Raji (cell line): Measurements from ENCODE around the gene MPRIP.

Experiments used
- POLR2A ChIP-seq: IDR thresholded peaks from 2 replicates; pipeline ENCODE4 v1.6.1; 2011; ENCODE audit warnings: low read depth, low read length, control low read depth; ENCODE audit not compliant: insufficient read depth

MPRIP gene

DNA sequence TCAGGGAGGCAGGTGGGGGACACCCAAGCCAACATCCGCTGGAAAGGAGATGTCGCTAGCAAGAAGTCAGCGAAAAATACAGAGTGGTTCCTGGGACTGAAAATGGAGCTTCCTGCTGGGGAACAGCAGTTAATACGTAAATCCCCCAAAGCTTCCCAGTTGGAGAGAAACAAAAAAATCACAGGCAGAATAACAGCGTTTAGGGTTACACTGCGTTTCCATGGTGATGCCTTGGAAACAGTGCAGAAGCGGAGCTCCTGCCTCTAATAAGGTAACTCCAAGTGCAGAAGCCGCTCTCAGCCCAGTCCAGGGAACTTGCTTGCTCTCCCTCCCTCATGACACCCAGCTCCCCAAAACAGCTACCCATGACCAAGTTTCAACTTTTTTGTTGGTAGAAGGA is 90.5 kb downstream of the MPRIP start:
- TF ChIP-seq POLR2A: no peak

DNA sequence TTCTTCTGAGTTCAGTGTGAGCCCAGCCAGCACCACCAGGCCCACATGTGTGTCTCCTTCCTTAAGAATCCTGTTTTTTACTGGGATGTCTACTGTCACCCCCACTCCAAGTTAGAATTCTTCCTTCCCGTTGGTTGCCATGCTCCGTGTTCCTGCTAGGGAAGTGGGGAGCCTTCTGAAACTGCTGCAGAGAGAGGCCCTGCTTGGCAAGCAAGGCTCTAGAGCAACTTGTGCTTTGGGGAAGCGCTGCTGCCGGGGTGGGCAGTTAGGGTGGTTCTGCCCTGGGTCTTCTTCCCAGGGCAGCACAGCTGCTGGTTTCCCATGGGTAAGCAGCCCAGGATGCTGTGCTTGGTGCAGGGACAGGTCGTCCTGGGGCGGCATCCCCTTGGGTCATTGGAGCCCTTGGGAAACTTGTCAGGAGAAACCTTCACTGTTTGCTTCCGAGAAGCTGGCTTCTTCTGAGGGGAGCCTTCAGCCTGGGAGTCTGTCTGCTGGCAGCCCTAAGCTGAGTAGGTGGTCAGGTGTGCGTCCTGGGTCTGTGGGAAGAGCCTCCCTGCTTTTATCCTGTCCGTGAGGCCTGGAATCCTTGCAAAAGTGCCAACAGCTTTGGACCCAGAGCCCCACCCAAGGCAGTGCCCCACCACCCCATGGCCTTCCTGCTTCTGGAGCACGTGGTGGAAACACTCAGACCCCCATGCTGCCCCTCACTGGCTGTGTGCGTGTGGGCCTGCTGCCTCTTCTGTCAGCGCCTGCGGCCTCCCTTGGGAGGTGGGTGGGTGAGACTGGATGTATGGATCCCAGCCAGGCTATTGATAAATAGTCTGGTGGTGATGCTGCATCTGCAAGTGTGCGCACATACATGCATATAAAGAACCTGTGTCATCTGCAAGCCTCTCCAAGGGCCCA is 92.0 kb downstream of the MPRIP start:
- no peak for TF ChIP-seq POLR2A

DNA sequence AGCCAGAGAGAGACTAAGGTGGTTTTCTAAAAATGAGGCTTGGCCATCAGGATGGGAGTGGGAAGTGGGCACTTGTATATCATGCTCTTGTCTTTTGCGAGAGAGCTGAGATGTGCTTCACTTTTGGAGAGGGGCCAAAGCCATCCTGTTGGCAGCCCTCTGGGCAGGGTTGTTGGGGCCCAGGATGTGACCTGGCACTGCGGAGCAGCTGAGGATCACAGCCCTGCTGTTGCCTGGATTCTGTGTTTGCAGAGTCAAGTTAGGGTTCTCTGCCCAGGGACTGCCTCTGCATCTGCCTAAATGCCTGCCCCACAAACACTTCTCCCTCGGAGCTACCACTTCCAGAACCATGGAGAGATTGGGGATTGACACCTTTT is 92.7 kb downstream of the MPRIP start:
- TF ChIP-seq POLR2A: no peak

DNA sequence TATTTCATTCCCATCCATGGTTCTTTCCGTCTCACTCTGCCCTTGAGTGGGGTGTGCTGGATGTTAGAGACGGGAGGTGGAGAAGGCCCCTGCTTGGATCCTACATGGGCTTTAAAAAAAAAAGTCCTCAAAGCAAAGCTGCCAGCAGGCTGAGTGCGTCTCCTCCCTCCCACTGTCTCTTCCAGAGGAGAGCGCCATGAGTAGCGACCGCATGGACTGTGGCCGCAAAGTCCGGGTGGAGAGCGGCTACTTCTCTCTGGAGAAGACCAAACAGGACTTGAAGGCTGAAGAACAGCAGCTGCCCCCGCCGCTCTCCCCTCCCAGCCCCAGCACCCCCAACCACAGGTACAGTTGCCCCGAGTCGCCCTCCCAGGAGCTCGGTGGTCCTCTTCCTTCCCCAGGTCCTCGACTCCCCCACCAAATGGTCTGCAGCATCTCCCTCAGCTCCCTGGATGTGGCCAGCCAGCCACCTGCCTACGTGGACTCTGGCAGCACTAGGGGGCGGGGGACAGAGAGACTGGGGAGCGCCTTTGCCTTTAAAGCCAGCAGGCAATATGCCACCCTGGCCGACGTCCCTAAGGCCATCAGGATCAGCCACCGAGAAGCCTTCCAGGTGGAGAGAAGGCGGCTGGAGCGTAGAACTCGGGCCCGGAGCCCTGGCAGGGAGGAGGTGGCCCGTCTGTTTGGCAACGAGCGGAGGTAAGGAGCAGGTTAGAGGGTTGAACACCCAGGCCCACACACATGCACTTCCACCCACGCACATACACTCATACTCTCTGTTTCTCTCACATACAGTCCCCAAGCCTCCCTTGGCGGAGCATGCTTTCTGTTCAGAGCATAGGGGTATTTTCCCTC is 95.7 kb downstream of the MPRIP start:
- TF ChIP-seq POLR2A: no peak

DNA sequence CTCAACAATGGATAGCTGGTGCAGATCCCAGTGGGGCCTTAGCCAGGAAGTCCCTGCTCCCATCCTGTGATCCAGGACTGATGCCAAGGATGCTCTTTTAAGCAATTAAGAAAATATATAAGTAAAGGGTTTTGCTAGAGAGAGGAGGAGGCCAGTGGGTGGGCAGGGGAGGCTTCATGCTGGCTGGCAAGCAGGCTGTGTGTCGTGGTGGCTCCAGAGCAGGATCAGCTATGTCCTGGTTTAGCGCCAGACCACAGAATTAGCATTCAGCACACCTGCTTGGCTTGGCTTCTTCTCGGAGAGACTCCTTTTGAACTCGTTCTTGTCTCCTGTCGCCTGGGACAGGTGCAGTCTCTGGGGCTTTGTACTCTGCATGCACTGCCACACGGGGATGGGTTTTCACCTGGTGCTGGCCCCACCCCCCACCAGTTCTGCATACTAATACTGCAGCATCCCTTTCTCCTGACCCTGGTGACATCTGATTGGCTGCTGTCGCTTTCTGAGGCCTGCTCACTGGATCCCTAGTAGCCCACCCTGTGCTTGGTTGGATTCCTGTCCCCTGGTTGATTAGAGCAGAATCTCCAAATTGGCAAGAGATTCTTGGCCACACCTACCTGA is 97.8 kb downstream of the MPRIP start:
- no peak for TF ChIP-seq POLR2A

DNA sequence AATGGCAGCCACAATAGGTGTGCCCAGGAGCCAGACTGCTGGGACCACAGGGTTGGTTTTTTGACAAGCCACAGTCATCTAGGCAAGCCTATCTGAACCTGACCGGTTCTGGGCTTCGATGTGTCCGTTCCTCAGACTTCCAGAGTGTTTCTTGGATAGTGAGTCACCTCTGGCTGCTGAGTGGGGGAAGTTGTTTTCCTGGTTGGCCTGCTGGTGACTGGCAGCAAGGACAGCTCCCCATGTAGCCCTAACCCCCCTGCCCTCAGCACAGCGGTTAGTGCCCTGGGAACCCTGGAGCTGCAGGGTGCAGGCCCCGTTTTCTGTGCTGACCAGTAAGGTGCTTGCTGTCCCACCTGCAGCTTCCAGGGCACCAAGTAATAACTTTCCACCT is 98.3 kb downstream of the MPRIP start:
- no peak for TF ChIP-seq POLR2A

DNA sequence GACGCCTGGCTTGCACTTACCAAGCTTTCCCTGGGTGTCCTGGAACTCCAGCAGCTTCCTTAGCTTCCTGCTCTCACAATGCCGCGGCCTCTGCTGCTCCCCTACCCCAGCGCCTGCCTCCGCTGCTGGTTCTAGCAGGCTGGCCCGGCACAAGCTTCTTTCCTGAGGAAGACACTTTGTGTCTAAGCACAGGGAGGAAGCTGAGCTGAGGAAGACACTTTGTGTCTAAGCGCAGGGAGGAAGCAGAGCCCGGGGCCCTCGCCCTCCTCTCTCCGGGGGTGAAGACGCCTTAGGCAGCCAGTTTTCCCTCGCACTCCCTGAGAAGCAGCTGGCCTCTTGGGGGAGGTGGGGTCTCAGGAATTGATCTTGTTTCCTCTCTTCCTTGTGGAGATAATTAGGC is 99.0 kb downstream of the MPRIP start:
- no peak for TF ChIP-seq POLR2A

DNA sequence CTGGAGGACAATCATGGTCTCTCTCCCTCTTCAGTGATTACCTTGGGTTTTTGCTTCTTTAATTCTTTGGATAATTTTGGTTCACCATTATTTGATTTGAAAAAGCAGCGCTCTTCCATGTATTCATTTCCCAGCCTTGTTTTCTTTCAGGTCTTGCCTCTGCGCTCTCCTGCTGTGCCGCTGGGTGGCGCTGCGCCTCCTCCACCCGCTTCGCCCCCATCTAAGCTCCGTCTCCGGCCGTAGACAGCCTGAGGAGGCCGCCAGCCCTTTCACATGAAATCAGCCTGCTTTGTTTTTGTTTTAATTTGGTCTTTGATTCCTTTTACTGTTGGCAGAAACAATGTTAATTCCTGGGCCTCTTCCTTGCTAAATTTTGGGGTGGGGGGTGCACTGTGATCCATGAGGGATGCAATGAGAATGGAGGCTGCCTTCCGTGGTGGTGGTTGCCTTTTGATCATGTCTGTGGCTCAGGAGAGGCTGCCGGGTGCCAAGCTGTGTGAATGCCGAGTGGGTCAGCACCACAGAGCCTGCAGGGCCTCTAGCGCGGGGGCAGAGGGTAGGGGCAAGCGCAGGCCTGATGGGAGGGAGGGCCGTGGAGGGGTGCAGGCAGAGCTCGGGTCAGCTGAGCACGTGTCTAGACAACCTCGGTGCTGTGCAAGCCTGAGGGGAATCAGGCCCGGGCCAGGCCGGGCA is 99.7 kb downstream of the MPRIP start:
- no peak for TF ChIP-seq POLR2A

DNA sequence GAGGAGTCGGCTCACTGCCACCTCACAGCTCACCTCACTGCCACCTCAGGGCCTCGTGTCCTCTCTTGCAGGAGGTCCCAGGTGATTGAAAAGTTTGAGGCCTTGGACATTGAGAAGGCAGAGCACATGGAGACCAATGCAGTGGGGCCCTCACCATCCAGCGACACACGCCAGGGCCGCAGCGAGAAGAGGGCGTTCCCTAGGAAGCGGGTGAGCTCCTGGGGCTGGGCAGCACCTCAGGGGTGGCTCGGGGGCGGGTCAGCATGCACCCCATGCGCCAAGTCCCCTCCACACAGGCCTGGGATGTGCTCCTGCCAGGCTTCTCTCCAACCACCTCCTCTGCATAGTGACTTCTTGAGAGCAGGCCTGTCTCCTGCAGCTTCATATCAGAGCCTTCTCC is 100.3 kb downstream of the MPRIP start:
- no peak for TF ChIP-seq POLR2A

DNA sequence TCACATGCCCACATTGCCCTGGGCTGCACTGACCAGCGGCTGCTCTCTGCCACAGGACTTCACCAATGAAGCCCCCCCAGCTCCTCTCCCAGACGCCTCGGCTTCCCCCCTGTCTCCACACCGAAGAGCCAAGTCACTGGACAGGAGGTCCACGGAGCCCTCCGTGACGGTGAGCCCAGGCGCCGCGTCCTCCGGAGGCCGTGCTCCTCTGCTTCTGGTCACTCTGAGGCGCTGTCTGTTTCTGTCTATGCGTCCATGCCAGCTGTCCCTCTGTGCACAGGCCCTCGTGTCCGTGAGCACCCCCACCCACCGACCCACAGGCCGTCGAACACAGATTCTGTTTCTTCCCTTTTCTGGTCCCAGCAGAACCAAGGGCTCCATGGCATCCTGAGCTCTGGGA is 101.2 kb downstream of the MPRIP start:
- no peak for TF ChIP-seq POLR2A

DNA sequence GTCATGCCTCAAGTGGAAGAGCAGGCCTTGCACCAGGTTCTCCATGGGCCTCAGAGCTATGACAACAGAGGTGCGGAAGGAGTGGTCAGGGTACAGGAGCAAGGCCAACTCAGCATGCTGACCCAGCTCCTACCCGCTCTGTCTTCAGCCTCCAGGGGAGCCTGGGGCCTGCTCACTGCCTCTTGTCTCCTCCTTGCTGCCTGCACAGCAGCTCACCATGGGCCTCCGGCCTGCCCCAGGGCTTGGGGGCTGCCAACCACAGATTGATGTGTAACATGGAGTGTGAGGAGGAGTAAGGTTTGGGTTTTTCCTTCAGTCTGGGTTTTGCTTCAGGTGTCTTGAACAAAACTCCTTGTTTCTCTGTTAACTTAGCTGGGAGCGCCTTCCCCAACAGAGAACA is 101.8 kb downstream of the MPRIP start:
- TF ChIP-seq POLR2A: no peak

DNA sequence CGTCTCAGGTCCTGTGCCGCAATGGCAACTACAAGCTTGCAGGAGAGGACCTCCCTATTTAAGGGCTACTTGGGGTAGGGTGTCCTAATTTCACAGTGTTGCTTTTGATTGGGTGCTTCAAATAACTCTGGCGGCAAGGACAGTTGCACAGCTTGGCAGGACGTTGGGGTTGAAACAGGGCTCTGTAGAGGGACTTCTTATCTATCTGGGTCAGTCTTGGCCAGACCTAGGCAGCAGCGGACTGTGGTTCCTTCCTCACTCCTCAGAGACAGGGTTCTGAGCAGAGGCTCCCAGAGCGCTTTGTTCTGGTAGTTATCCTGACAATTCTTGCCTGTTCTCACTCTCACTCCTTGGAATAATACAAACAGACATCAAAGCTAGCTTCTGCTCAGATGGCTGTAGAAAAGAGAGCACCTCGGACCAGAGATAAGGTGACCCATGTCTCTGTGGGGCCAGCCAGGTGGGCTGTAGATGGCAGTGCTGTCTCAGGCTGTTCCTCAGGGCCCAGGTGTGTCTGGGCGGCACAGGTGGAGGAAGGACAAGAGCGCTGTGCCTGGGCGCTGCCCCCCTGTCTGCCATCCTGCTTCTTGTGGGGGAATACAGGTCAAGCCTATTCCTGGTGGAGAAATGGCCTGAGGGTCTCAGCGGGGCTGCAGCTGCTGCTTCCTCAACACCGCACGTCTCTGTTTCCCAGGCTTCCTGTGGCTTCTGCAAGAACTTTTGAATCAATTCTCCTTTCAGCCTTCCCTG is 102.8 kb downstream of the MPRIP start:
- TF ChIP-seq POLR2A: no peak

DNA sequence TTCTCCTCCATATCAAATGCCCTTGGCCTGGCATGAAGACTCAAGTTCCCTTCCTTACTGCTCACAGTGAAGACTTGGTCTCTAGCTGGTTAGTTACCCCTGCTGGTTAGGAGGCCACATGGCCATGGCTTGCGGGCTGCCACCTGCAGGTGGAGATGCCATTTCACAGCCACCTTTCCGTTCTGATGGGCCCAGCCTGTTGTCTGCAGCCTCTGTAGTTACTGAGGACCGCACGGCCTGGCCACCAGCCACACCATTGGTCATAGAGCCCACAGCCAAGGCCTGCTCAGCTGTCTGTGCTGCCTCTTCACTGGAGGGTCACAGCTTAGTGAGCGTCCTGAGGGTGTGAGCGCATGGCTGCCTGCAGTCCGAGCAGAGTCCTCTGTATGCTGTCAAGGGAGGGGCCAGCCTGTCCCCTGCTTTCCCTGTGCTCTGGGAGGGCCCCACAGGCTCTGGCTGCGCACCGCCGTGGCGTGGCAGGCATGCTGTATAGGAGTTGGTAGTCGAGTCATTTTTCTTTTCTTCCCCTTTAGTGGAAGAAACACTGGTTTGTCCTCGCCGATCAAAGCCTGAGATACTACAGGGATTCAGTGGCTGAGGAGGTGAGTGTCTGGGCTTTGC is 104.6 kb downstream of the MPRIP start:
- no peak for TF ChIP-seq POLR2A

DNA sequence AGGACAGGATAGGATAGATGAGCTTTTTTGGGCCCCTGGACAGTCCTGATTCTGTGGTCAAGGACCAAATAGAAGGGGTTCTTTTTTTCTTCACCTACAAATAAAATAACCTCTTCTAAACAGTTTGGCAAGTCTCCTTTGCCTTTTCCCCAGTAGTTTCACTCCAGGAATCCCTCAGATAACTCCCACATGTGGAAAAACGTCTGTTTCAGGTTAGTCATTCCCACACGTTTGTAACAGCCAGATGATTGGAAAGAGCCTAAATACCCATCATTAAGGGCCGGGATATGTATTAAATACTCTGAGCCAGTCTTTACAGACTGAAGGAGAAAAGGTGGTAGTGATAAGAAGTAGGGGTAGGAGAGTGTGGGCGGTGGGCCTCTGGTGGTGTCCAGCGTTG is 105.6 kb downstream of the MPRIP start:
- TF ChIP-seq POLR2A: no peak
